Ishikawa (cell line): Measurements from ENCODE around the gene SLC6A19.

Experiments used
- CEBPB ChIP-seq: IDR thresholded peaks from 2 replicates; pipeline ENCODE4 v1.6.1; 2012
- CREB1 ChIP-seq: IDR thresholded peaks from 2 replicates; pipeline ENCODE4 v1.6.1; 2012; ENCODE audit warnings: low read depth
- EGR1 ChIP-seq: IDR thresholded peaks from 2 replicates; pipeline ENCODE4 v1.6.1; 2012
- EP300 ChIP-seq: IDR thresholded peaks from 2 replicates; pipeline ENCODE4 v1.6.1; 2012; ENCODE audit warnings: borderline replicate concordance
- FOXM1 ChIP-seq: IDR thresholded peaks from 2 replicates; pipeline ENCODE4 v1.6.1; 2012; ENCODE audit warnings: low read depth, borderline replicate concordance
- NFIC ChIP-seq: IDR thresholded peaks from 2 replicates; pipeline ENCODE4 v1.6.1; 2012
- RAD21 ChIP-seq: IDR thresholded peaks from 2 replicates; pipeline ENCODE4 v1.6.1; 2012; ENCODE audit warnings: low read depth
- TAF1 ChIP-seq: IDR thresholded peaks from 2 replicates; pipeline ENCODE4 v1.6.1; 2012; ENCODE audit warnings: low read depth, mild to moderate bottlenecking
- TCF12 ChIP-seq: IDR thresholded peaks from 2 replicates; pipeline ENCODE4 v1.6.1; 2012; ENCODE audit warnings: low read depth
- TEAD4 ChIP-seq: IDR thresholded peaks from 2 replicates; pipeline ENCODE4 v1.6.1; 2012
- YY1 ChIP-seq: IDR thresholded peaks from 2 replicates; pipeline ENCODE4 v1.6.1; 2012; ENCODE audit warnings: low read depth
- ZBTB7A ChIP-seq: IDR thresholded peaks from 2 replicates; pipeline ENCODE4 v1.6.1; 2012; ENCODE audit warnings: low read depth
- TF ChIP-seq, protein P1 (sequence below): IDR thresholded peaks from 2 replicates; pipeline ENCODE4 v1.6.1; 2012
- TF ChIP-seq, protein P2 (sequence below): IDR thresholded peaks from 2 replicates; pipeline ENCODE4 v1.6.1; 2012
- TF ChIP-seq, protein P3 (sequence below): IDR thresholded peaks from 2 replicates; pipeline ENCODE4 v1.6.1; 2012; ENCODE audit warnings: low read depth, mild to moderate bottlenecking

Gene SLC6A19

DNA sequence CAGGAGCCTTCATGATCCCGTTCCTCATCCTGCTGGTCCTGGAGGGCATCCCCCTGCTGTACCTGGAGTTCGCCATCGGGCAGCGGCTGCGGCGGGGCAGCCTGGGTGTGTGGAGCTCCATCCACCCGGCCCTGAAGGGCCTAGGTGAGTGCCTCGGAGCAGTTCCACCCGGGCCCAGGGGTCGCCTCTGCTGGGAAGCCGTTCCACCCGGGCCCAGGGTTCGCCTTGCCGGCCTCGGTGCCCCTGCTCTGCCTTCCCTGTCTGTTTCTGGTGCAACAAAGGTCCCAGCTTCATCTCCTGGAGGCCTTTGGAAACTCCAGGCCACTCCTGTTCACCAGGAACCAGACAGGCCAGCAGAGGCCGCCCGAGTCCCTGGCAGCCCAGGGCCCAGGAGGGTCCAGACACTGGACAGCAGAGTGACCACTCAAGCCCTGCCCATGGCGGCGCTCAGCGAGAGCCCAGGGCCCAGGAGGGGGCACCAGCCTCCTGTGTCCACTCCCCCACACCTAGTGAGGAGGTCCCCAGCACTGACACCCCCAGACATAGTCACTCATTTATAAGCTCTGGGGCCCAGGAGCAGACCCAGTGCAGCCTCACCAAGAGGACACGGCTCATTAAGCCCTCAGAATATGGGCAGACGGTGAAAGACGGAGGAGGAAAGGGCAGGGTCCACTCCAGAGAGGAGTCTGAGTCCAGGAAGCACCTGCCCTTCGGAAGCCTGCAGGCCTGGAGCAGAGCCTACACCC lies 7.5 kb downstream of the SLC6A19 start:
- TF ChIP-seq NFIC (no peak), RAD21 (peak; percentile 71), YY1 (no peak), CREB1 (no peak), EGR1 (no peak)
- TF ChIP-seq, protein P1, sequence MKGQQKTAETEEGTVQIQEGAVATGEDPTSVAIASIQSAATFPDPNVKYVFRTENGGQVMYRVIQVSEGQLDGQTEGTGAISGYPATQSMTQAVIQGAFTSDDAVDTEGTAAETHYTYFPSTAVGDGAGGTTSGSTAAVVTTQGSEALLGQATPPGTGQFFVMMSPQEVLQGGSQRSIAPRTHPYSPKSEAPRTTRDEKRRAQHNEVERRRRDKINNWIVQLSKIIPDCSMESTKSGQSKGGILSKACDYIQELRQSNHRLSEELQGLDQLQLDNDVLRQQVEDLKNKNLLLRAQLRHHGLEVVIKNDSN = no peak
- TF ChIP-seq, protein P2, sequence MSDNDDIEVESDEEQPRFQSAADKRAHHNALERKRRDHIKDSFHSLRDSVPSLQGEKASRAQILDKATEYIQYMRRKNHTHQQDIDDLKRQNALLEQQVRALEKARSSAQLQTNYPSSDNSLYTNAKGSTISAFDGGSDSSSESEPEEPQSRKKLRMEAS = no peak

DNA sequence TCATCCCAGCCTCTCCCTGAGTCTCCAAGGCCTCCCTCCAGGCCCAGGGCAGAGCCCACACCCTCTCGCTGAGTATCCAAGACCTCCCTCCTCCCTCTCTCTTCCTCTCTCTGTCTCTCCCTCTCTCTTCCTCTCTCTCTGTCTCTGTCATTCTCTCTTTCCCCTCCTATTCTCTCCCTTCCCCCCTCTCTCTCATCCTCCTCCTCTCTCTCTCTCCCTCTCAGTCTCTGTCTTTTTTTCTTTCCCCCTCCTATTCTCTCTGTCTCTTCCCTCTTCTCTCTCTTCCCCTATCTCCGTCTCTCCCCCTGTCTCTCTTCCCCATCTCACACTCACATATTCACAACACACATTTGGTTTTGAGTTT lies 8.1 kb downstream of the SLC6A19 start:
- TF ChIP-seq NFIC (no peak), EP300 (no peak), TCF12 (no peak), EGR1 (no peak), RAD21 (no peak), TEAD4 (no peak), YY1 (no peak), CEBPB (no peak), ZBTB7A (no peak), TAF1 (no peak), FOXM1 (no peak), CREB1 (no peak)
- TF ChIP-seq, protein P3, sequence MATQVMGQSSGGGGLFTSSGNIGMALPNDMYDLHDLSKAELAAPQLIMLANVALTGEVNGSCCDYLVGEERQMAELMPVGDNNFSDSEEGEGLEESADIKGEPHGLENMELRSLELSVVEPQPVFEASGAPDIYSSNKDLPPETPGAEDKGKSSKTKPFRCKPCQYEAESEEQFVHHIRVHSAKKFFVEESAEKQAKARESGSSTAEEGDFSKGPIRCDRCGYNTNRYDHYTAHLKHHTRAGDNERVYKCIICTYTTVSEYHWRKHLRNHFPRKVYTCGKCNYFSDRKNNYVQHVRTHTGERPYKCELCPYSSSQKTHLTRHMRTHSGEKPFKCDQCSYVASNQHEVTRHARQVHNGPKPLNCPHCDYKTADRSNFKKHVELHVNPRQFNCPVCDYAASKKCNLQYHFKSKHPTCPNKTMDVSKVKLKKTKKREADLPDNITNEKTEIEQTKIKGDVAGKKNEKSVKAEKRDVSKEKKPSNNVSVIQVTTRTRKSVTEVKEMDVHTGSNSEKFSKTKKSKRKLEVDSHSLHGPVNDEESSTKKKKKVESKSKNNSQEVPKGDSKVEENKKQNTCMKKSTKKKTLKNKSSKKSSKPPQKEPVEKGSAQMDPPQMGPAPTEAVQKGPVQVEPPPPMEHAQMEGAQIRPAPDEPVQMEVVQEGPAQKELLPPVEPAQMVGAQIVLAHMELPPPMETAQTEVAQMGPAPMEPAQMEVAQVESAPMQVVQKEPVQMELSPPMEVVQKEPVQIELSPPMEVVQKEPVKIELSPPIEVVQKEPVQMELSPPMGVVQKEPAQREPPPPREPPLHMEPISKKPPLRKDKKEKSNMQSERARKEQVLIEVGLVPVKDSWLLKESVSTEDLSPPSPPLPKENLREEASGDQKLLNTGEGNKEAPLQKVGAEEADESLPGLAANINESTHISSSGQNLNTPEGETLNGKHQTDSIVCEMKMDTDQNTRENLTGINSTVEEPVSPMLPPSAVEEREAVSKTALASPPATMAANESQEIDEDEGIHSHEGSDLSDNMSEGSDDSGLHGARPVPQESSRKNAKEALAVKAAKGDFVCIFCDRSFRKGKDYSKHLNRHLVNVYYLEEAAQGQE = no peak
- TF ChIP-seq, protein P2 = no peak
- TF ChIP-seq, protein P1 = no peak

DNA sequence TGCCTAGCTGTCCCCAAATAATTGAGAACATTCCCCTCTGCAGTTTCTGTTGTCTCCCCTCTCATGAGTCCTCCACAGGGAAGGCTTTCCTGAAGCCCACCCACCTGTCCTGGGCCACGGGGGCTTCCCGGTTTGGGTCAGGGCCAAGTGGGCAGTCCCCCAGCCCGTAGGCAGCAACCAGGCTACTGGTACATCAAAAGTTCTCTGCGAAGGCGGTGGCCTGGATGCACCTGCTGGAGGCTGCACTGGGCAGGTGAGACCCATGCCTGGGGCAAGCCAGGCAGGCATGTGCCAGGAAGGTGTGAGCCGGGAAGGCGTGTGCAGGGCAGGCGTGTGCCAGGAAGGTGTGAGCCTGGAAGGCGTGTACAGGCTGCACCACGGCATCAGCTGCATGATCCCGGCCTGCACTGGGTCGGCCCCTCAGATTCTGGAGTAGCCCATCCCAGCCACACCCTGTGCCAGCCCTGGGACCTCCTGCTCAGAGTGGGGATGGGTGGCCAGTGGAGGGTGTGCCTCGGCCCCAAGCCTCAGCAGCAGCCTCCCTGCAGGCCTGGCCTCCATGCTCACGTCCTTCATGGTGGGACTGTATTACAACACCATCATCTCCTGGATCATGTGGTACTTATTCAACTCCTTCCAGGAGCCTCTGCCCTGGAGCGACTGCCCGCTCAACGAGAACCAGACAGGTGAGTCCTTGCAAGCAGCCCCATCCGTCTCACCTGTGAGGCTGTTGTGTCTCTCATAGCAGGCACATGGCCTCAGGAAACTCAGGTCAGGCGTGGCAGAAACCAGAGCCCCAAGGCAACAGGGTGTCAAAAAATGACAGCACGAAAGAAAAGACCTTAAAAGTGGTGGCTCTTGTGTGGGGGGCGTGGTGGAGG lies 8.7 kb downstream of the SLC6A19 start:
- TF ChIP-seq EP300 (no peak), TEAD4 (no peak), TCF12 (no peak), TAF1 (no peak), FOXM1 (no peak), YY1 (no peak), ZBTB7A (no peak), CEBPB (no peak), EGR1 (no peak), NFIC (no peak), RAD21 (no peak), CREB1 (no peak)
- TF ChIP-seq, protein P2 = no peak
- TF ChIP-seq, protein P3 = no peak
- TF ChIP-seq, protein P1 = no peak

DNA sequence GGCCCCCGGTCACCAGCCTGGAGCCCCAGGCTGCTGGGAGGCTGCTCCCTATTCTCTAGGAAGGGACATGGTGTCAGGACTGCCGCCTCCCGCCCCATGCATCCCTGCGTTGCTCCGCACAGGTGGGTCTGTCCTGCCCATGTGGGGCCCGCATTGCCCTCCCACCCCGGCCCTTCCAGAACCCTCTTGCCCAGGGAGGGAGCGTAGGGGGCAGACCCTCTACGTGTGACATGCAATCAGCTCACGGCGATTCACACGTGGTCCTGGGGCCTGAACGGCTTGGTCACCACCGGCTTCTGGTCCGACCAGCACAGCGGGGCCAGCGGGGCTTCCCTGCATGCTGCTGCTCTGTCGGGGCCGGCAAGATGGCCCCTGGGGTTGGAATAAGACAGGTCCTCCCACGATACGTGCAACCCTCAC lies 9.4 kb downstream of the SLC6A19 start:
- TF ChIP-seq YY1 (no peak), FOXM1 (no peak), EP300 (no peak), TCF12 (no peak), TAF1 (no peak), ZBTB7A (no peak), CEBPB (no peak), CREB1 (no peak), TEAD4 (no peak)
- TF ChIP-seq, protein P2 = no peak
